ENCODE results near the gene PDCD1. TPM values are rescaled to one million over a fixed set of nuclear protein-coding genes. Genes with fewer than 3 reads are reported as not detected.

Gene PDCD1
- total and polyA plus RNA-seq, 2 of the 8 experiments (the other 6 are each of a cell fraction or from before 2014, with no cell fraction given) = 0.48 to 1.1 TPM

DNA sequence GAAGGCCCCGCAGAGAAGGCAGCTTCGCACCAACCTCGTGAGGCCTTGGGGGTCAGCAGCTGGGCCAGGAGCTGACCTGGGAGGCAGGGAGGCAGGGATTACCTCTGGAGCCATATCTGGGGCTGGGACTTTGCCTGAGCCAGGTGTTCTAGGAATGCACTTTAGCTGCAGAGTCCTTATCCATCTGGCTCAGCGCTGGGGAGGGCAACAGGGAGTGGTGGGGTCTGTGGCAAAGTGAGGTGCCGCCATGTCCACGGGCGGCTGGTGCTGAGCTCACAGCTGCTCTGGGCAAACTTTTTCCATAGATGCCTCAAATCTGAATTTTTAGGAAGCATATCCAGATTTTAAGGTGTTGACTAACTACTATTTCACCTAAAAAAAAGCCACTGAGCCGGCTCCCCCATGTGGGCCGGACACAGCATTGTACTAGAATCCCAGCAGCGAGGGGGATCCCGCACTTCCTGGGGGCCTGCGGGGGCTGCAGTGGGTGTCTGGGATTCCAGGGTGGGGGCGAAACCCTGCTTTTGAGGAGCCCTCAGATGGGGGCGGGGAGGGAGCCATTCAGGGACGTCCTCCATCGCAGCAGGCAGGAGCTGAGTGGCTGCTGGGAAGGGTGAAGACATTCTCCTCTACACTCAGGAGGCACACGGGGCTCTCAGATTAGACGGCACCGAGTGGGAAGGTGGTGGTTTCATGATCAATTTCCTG, 45.5 kb upstream of the PDCD1 start:
- POLR2A ChIA-PET (ENCODE audit: partially characterized antibody) = interaction anchor here (1.3 kb wide), 1 partner anchor 14 kb away, joined by 3 read pairs; no protein-coding TSS in a partner anchor
- peaks cover 0 to 2% (median 0%) of the 10 kb centered on the region in 4 experiments; a peak in 2 of 7 replicates for H3K27me3 ChIP-seq (replicated peaks in 1 of 4; ENCODE audit: control insufficient read depth in 3 of 4, extremely low read depth in 1 of 4, insufficient read depth in 3 of 4, low read length in 3 of 4)
- no peak overlapping the region for H3K4me2 ChIP-seq (ENCODE audit: insufficient read depth in 1 of 2, low read depth in 2 of 2, low read length in 2 of 2)
- no peak overlapping the region for H2BK15ac ChIP-seq (ENCODE audit: low read length)
- H3K56ac ChIP-seq (replicated peaks; ENCODE audit: insufficient read length, low read depth, low read length) = no peak overlapping the region
- H3K4ac ChIP-seq (replicated peaks; ENCODE audit: insufficient read length, low read depth, low read length) = no peak overlapping the region
- H3K18ac ChIP-seq (ENCODE audit: extremely low read depth, low read length) = no peak overlapping the region
- CTCF ChIA-PET (ENCODE audit: partially characterized antibody) = interaction anchor here (1.3 to 1.5 kb wide), 2 partner anchors 8 to 47 kb away, joined by 3 to 5 read pairs; no protein-coding TSS in a partner anchor
- H2BK120ac ChIP-seq (replicated peaks; ENCODE audit: low read depth, low read length) = no peak overlapping the region
- H2BK20ac ChIP-seq (ENCODE audit: low read length) = no peak overlapping the region
- H3K4me3 ChIP-seq (ENCODE audit: extremely low read depth in 1 of 4, insufficient read depth in 2 of 4, low read depth in 3 of 4, low read length in 4 of 4) = no peak overlapping the region
- peak in 1 of 2 experiments; percentile 45 for DNase-seq (ENCODE audit: low read depth in 1 of 2, low spot score in 2 of 2)
- H3K27ac ChIP-seq (ENCODE audit: low read depth, low read length) = no peak overlapping the region
- peaks cover 0 to 18% (median 12%) of the 10 kb centered on the region in 4 experiments; a peak in 6 of 7 replicates for H3K4me1 ChIP-seq (replicated peaks in 1 of 4; ENCODE audit: control insufficient read depth in 3 of 4, insufficient read depth in 4 of 4, low read length in 3 of 4)
- peaks cover 0 to 4% of the 10 kb centered on the region in 2 experiments for H4K20me1 ChIP-seq (replicated peaks in 1 of 2; ENCODE audit: control insufficient read depth in 1 of 2, insufficient read depth in 2 of 2, low read length in 2 of 2)
- 84% methylated on average over 18 of the region's 19 CpGs; no CpG with 5 or more reads in 1 of the 2 experiments for WGBS, 2 experiments (ENCODE audit: extremely low coverage in 1 of 2, insufficient coverage in 1 of 2, insufficient read length in 1 of 2, insufficient replicate concordance in 2 of 2, low coverage in 1 of 2, low lambda C conversion rate in 2 of 2, missing lambda C conversion rate in 1 of 2)
- no peak overlapping the region; the same call in 1 of the 2 replicates for H4K8ac ChIP-seq (ENCODE audit: extremely low read depth, insufficient read depth, low read length)
- no peak overlapping the region for H4K91ac ChIP-seq (replicated peaks; ENCODE audit: insufficient read length, low read length)
- H2BK5ac ChIP-seq (ENCODE audit: low read depth, low read length) = no peak overlapping the region
- H2BK12ac ChIP-seq (ENCODE audit: low read depth, low read length) = no peak overlapping the region
- no peaks in the 10 kb centered on the region for H3K9me3 ChIP-seq (ENCODE audit: insufficient read depth in 2 of 2, low read depth in 1 of 2, low read length in 1 of 2)
- no peak overlapping the region for H3K14ac ChIP-seq (ENCODE audit: insufficient read length)
- H3K23me2 ChIP-seq (ENCODE audit: low read depth, low read length) = peaks cover 8% of the 10 kb centered on the region; the same call in 1 of the 2 replicates
- no peak for FAIRE-seq
- no peaks in the 10 kb centered on the region; a peak in 1 of 8 replicates for H3K36me3 ChIP-seq (ENCODE audit: control insufficient read depth in 2 of 4, insufficient read depth in 4 of 4, low read length in 3 of 4)
- no peak overlapping the region for H4K5ac ChIP-seq (ENCODE audit: insufficient read length, low read depth, low read length)
- H3K9ac ChIP-seq (replicated peaks in 1 of 4; ENCODE audit: extremely low read depth in 1 of 4, low read depth in 3 of 4, low read length in 3 of 4) = no peak overlapping the region
- no peak overlapping the region for H2AK5ac ChIP-seq (ENCODE audit: low read depth, low read length)
- no peak overlapping the region for H3K23ac ChIP-seq (ENCODE audit: insufficient read length)
- no peaks in the 10 kb centered on the region; the same call in 1 of the 2 replicates for H3K79me1 ChIP-seq (ENCODE audit: low read depth, low read length)
- H2AFZ ChIP-seq (ENCODE audit: low read length) = no peak overlapping the region
- no peaks in the 10 kb centered on the region for H3K79me2 ChIP-seq (ENCODE audit: control insufficient read depth in 1 of 2, insufficient read depth in 2 of 2, low read length in 2 of 2)
- TF ChIP-seq GTF2F1 (IDR thresholded peaks at IDR 0.05; ENCODE audit: borderline replicate concordance, low read depth, low read length) (no peak), TEAD4 (IDR thresholded peaks at IDR 0.05; ENCODE audit: low read depth, low read length) (no peak), TCF12 (IDR thresholded peaks at IDR 0.05; ENCODE audit: low read depth, low read length) (no peak), MAFK (IDR thresholded peaks at IDR 0.05; ENCODE audit: low read depth, low read length) (no peak), BCL11A (IDR thresholded peaks at IDR 0.05; ENCODE audit: low read depth in 2 of 2, low read length in 2 of 2) (no peak), TAF1 (IDR thresholded peaks at IDR 0.05; ENCODE audit: low read depth, low read length) (no peak), KDM4A (IDR thresholded peaks at IDR 0.05; ENCODE audit: low read depth, low read length, severe bottlenecking) (no peak), GABPA (IDR thresholded peaks at IDR 0.05; ENCODE audit: borderline replicate concordance, insufficient read depth, low read length) (no peak), RBBP5 (IDR thresholded peaks at IDR 0.05; ENCODE audit: borderline replicate concordance, low read depth, low read length) (no peak), KDM1A (IDR thresholded peaks at IDR 0.05; ENCODE audit: borderline replicate concordance, low read length) (no peak), POLR2AphosphoS5 (IDR thresholded peaks at IDR 0.05; ENCODE audit: low read depth, low read length) (no peak), CBX5 (IDR thresholded peaks at IDR 0.05; ENCODE audit: low read depth, low read length) (no peak)
- TF ChIP-seq, protein P1, sequence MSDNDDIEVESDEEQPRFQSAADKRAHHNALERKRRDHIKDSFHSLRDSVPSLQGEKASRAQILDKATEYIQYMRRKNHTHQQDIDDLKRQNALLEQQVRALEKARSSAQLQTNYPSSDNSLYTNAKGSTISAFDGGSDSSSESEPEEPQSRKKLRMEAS (IDR thresholded peaks at IDR 0.05) = no peak

Data from H1 (cell line).